CD14-positive monocyte (primary cell): ENCODE data around the gene PPARGC1A. TPM values are rescaled to one million over a fixed set of nuclear protein-coding genes. Genes with fewer than 3 reads are reported as not detected.

Source experiments
- DNase-seq, 3 donors: peaks; one replicate each; pipeline ENCODE4 v3.0.0-alpha.2; 2011 to 2022
- H2AFZ ChIP-seq: 2 replicates; pipeline ENCODE4 v1.6.0; 2012; ENCODE audit warnings: mild to moderate bottlenecking, low read depth, low read length, inconsistent platforms; ENCODE audit not compliant: insufficient read depth, poor library complexity, severe bottlenecking
- H3K27ac ChIP-seq, 2 donors: 1 replicate in 1 of 2; 2 replicates in 1 of 2; pipeline ENCODE4 v1.5.1; 2012 to 2013; ENCODE audit warnings: low read length in 2 of 2, control low read depth in 1 of 2, inconsistent platforms in 1 of 2, low read depth in 1 of 2, mild to moderate bottlenecking in 1 of 2
- H3K27me3 ChIP-seq, 2 donors: one replicate each; pipeline versions ENCODE4 v1.6.0 to v1.6.1; 2011 to 2013; ENCODE audit warnings: low read length in 2 of 2; ENCODE audit not compliant: control insufficient read depth in 2 of 2, insufficient read depth in 2 of 2
- H3K36me3 ChIP-seq, 2 donors: replicated peaks in 1 of 2; 1 replicate in 1 of 2; 2 replicates in 1 of 2; pipeline versions ENCODE4 v1.5.1 to v1.6.1; 2012 to 2013; ENCODE audit warnings: low read length in 2 of 2, control low read depth in 1 of 2, inconsistent platforms in 1 of 2, mild to moderate bottlenecking in 1 of 2; ENCODE audit not compliant: insufficient read depth in 2 of 2, control insufficient read depth in 1 of 2
- H3K4me1 ChIP-seq, 2 donors: 1 replicate in 1 of 2; 2 replicates in 1 of 2; pipeline versions ENCODE4 v1.5.1 to v1.6.1; 2012 to 2013; ENCODE audit warnings: low read length in 2 of 2, control low read depth in 1 of 2, inconsistent platforms in 1 of 2, mild to moderate bottlenecking in 1 of 2, moderate library complexity in 1 of 2; ENCODE audit not compliant: insufficient read depth in 2 of 2, control insufficient read depth in 1 of 2
- H3K4me2 ChIP-seq: replicated peaks from 2 replicates; pipeline ENCODE3; 2012; ENCODE audit warnings: low read length, moderate library complexity, mild to moderate bottlenecking; ENCODE audit not compliant: poor library complexity, severe bottlenecking; ENCODE audit errors: extremely low read depth
- H3K4me3 ChIP-seq, 3 experiments: fragments of 200-600 bp in 1 of 3; sonication (generic) in 1 of 3; replicated peaks in 1 of 3; 1 replicate in 2 of 3; 2 replicates in 1 of 3; pipeline ENCODE4 v1.5.1; 2011 to 2013; ENCODE audit warnings: low read length in 3 of 3, mild to moderate bottlenecking in 3 of 3, control low read depth in 2 of 3, low read depth in 2 of 3, inconsistent platforms in 1 of 3, moderate library complexity in 1 of 3
- H3K79me2 ChIP-seq: 2 replicates; pipeline ENCODE4 v1.6.0; 2012; ENCODE audit warnings: mild to moderate bottlenecking, control low read depth, inconsistent platforms, low read length, moderate library complexity; ENCODE audit not compliant: insufficient read depth
- H3K9ac ChIP-seq: 2 replicates; pipeline ENCODE4 v1.6.0; 2017; ENCODE audit warnings: low read length, mild to moderate bottlenecking; ENCODE audit not compliant: insufficient read depth, poor library complexity, severe bottlenecking
- H3K9me3 ChIP-seq, 2 donors: replicated peaks in 1 of 2; 1 replicate in 1 of 2; 2 replicates in 1 of 2; pipeline versions ENCODE4 v1.5.1 to v1.6.1; 2012 to 2013; ENCODE audit warnings: low read length in 2 of 2, control low read depth in 1 of 2; ENCODE audit not compliant: control insufficient read depth in 1 of 2, insufficient read depth in 1 of 2
- H4K20me1 ChIP-seq: 2 replicates; pipeline ENCODE4 v1.6.0; 2012; ENCODE audit warnings: mild to moderate bottlenecking, low read length, control low read depth, moderate library complexity; ENCODE audit not compliant: insufficient read depth
- H3K27ac Mint-ChIP-seq, 7 donors: one replicate each; pipeline ENCODE4 v1.8.0; 2020; ENCODE audit warnings: mild to moderate bottlenecking in 7 of 7, mixed read lengths in 7 of 7, moderate library complexity in 6 of 7, inconsistent platforms in 2 of 7
- H3K27me3 Mint-ChIP-seq, 3 donors: one replicate each; pipeline ENCODE4 v1.8.0; 2021 to 2022; ENCODE audit warnings: low read depth in 3 of 3, mild to moderate bottlenecking in 3 of 3, mixed read lengths in 3 of 3, moderate library complexity in 3 of 3, inconsistent platforms in 1 of 3
- H3K36me3 Mint-ChIP-seq, 2 donors: one replicate each; pipeline ENCODE4 v1.8.0; 2020; ENCODE audit warnings: mixed read lengths in 2 of 2, inconsistent platforms in 1 of 2, mild to moderate bottlenecking in 1 of 2
- H3K4me1 Mint-ChIP-seq: one replicate; pipeline ENCODE4 v1.8.0; 2020; ENCODE audit warnings: mild to moderate bottlenecking, mixed read lengths
- H3K4me3 Mint-ChIP-seq, 2 donors: one replicate each; pipeline ENCODE4 v1.8.0; 2020; ENCODE audit warnings: mild to moderate bottlenecking in 2 of 2, mixed read lengths in 2 of 2, moderate library complexity in 1 of 2
- H3K9me3 Mint-ChIP-seq, 7 donors: one replicate each; pipeline ENCODE4 v1.8.0; 2020 to 2022; ENCODE audit warnings: mixed read lengths in 7 of 7, mild to moderate bottlenecking in 6 of 7, moderate library complexity in 6 of 7, inconsistent platforms in 2 of 7
- CTCF ChIP-seq: fragments of 200-600 bp; IDR thresholded peaks from one replicate; pipeline ENCODE4 v1.8.0; 2022; ENCODE audit warnings: antibody characterized with exemption, mild to moderate bottlenecking
- WGBS: methylation state at CpG from one replicate; pipeline ENCODE4 v1.1.5; 2013; ENCODE audit warnings: missing lambda C conversion rate; ENCODE audit not compliant: insufficient coverage; 5-methylcytosine and 5-hydroxymethylcytosine counted together
- intact Hi-C, 2 donors: fragments of 100-400 bp; cut with micrococcal nuclease; formaldehyde crosslinking; loops; one replicate each; pipeline versions ENCODE4 v1.15.0 to v1.15.1; 2023
- polyA plus RNA-seq, 3 donors: library from polyadenylated mRNA; depleted of rRNA in 1 of 3; unstranded in 2 of 3; stranded (reverse) in 1 of 3; fragments of 300-500 nt in 2 of 3; fragments of >200 nt in 1 of 3; fragmentation: Illumina TruSeq in 2 of 3; gene quantifications; 1 replicate in 2 of 3; 2 replicates in 1 of 3; pipeline ENCODE4 v1.2.3, GENCODE V29; 2012 to 2021

Gene PPARGC1A
- polyA plus RNA-seq, 3 donors = 0.58 to 1.1 (median 0.79) TPM

GRCh38 chr4:23930750-23931488 lies 41.1 kb upstream of the PPARGC1A start:
- no peak overlapping the region for H3K27ac Mint-ChIP-seq
- H3K9ac ChIP-seq = no peak overlapping the region

GRCh38 chr4:23929248-23929647 lies 39.4 kb upstream of the PPARGC1A start:
- no peak for TF ChIP-seq CTCF
- Mint-ChIP-seq H3K4me1 (peaks cover 4% of the 10 kb centered on the region), H3K36me3 (no peaks in the 10 kb centered on the region), H3K4me3 (no peak overlapping the region), H3K27me3 (peaks cover 0 to 10% (median 1%) of the 10 kb centered on the region in 3 donors), H3K9me3 (peaks cover 0 to 4% (median 1%) of the 10 kb centered on the region in 7 donors), H3K27ac (no peak overlapping the region)
- Histone ChIP-seq H3K4me2 (no peak overlapping the region), H3K27ac (no peak overlapping the region), H3K79me2 (no peaks in the 10 kb centered on the region), H4K20me1 (no peaks in the 10 kb centered on the region), H3K27me3 (no peaks in the 10 kb centered on the region), H3K36me3 (no peaks in the 10 kb centered on the region), H2AFZ (no peak overlapping the region), H3K9ac (no peak overlapping the region), H3K4me3 (no peak overlapping the region), H3K4me1 (no peaks in the 10 kb centered on the region), H3K9me3 (no peaks in the 10 kb centered on the region)
- intact Hi-C loops = no loop called here
- no peak for DNase-seq
- WGBS = no CpG with 5 or more reads among the region's 3 CpGs

More at GRCh38 chr4:23930750-23931488, 41.1 kb upstream of the PPARGC1A start:
- Mint-ChIP-seq H3K36me3 (no peaks in the 10 kb centered on the region), H3K4me3 (no peak overlapping the region), H3K4me1 (peaks cover 4% of the 10 kb centered on the region), H3K9me3 (peaks cover 0 to 4% (median 1%) of the 10 kb centered on the region in 7 donors), H3K27me3 (peaks cover 0 to 7% (median 1%) of the 10 kb centered on the region in 3 donors)
- peak in 2 of 3 donors; percentile 1 to 11 for DNase-seq
- 79% methylated on average over 9 of the region's 10 CpGs for WGBS
- Histone ChIP-seq H3K36me3 (no peaks in the 10 kb centered on the region), H3K9me3 (no peaks in the 10 kb centered on the region), H3K4me1 (no peaks in the 10 kb centered on the region), H4K20me1 (no peaks in the 10 kb centered on the region), H2AFZ (no peak overlapping the region), H3K27me3 (no peaks in the 10 kb centered on the region), H3K4me3 (no peak overlapping the region), H3K27ac (no peak overlapping the region), H3K79me2 (no peaks in the 10 kb centered on the region), H3K4me2 (no peak overlapping the region)
- no peak for TF ChIP-seq CTCF
- intact Hi-C loops = no loop called here
